K562 (cell line): Measurements from ENCODE around the gene NFIC. TPM values are rescaled to one million over a fixed set of nuclear protein-coding genes. Genes with fewer than 3 reads are reported as not detected.

Experiments used
- BMI1 ChIP-seq: fragments of 150-350 bp; IDR thresholded peaks from 2 replicates; pipeline ENCODE4 v1.6.1; 2014; ENCODE audit warnings: low read length
- BRCA1 ChIP-seq, 2 experiments: fragments of 450-650 bp in 1 of 2; sonication (generic) in 1 of 2; formaldehyde crosslinking in 1 of 2; IDR thresholded peaks; 2 replicates each; pipeline versions ENCODE4 v1.5.0 to v1.6.1; 2017 to 2020; ENCODE audit warnings: mild to moderate bottlenecking in 1 of 2, missing genetic modification reagents in 1 of 2
- CCNT2 ChIP-seq: IDR thresholded peaks from 2 replicates; pipeline ENCODE4 v1.6.1; 2011; ENCODE audit warnings: borderline replicate concordance, low read depth, mild to moderate bottlenecking, moderate library complexity, mixed read lengths, low read length; ENCODE audit not compliant: insufficient read length; ENCODE audit errors: extremely low read depth
- FOXA1 ChIP-seq: fragments of 450-650 bp; IDR thresholded peaks from 2 replicates; pipeline ENCODE4 v1.6.1; 2016; ENCODE audit warnings: mild to moderate bottlenecking, borderline replicate concordance
- FOXM1 ChIP-seq, 2 experiments: fragments of 450-650 bp in 1 of 2; sonication (generic) in 1 of 2; formaldehyde crosslinking in 1 of 2; IDR thresholded peaks; 2 replicates each; pipeline versions ENCODE4 v1.6.1 to v1.9.0; 2017 to 2022; ENCODE audit warnings: low read depth in 2 of 2, mild to moderate bottlenecking in 2 of 2, missing genetic modification reagents in 1 of 2, moderate library complexity in 1 of 2
- FOXP1 ChIP-seq: sonication (generic); formaldehyde crosslinking; IDR thresholded peaks from 2 replicates; pipeline ENCODE4 v1.8.0; 2022; ENCODE audit warnings: mild to moderate bottlenecking, missing genetic modification reagents
- JUN ChIP-seq, 2 experiments: sonication (generic) in 1 of 2; formaldehyde crosslinking in 1 of 2; IDR thresholded peaks; 2 replicates each; pipeline versions ENCODE4 v1.6.1 to v1.8.0; 2012 to 2022; ENCODE audit warnings: borderline replicate concordance in 2 of 2, mild to moderate bottlenecking in 2 of 2, improper control_type of control experiment in 1 of 2, low read depth in 1 of 2, low read length in 1 of 2, missing genetic modification reagents in 1 of 2
- MIER1 ChIP-seq: fragments of 450-650 bp; IDR thresholded peaks from 2 replicates; pipeline ENCODE4 v1.6.1; 2016; ENCODE audit warnings: antibody characterized with exemption, mild to moderate bottlenecking, low read depth
- MXI1 ChIP-seq: IDR thresholded peaks from 2 replicates; pipeline ENCODE4 v1.6.1; 2011; ENCODE audit warnings: low read depth, mild to moderate bottlenecking, improper control_type of control experiment, low read length
- NFYB ChIP-seq: IDR thresholded peaks from 2 replicates; pipeline ENCODE4 v1.6.1; 2011; ENCODE audit warnings: mild to moderate bottlenecking, moderate library complexity; ENCODE audit not compliant: insufficient read length; ENCODE audit errors: extremely low read depth
- NR4A1 ChIP-seq, 2 experiments: fragments of 250-450 bp in 1 of 2; fragments of 450-650 bp in 1 of 2; sonication (Bioruptor Pico) in 1 of 2; IDR thresholded peaks; 2 replicates each; pipeline versions ENCODE4 v1.4.0 to v1.6.1; 2016 to 2020; ENCODE audit warnings: mild to moderate bottlenecking in 2 of 2, missing compliant biosample characterization in 1 of 2, missing genetic modification characterization in 1 of 2, moderate library complexity in 1 of 2
- PHB2 ChIP-seq: fragments of 450-650 bp; IDR thresholded peaks from 2 replicates; pipeline ENCODE4 v1.6.1; 2017; ENCODE audit warnings: low read depth
- RAD51 ChIP-seq: fragments of 450-650 bp; IDR thresholded peaks from 2 replicates; pipeline ENCODE4 v1.7.1; 2016; ENCODE audit warnings: low read depth, mild to moderate bottlenecking, borderline replicate concordance
- SMAD4 ChIP-seq: fragments of 250-450 bp; sonication (Bioruptor Pico); conservative IDR thresholded peaks from 2 replicates; pipeline ENCODE4 v1.8.0; 2021; ENCODE audit warnings: inconsistent platforms, mild to moderate bottlenecking, moderate library complexity
- TBP ChIP-seq: optimal IDR thresholded peaks from 2 replicates; pipeline ENCODE3; 2011; ENCODE audit warnings: low read depth, low read length, improper control_type of control experiment
- TFAM ChIP-seq: fragments of 250-450 bp; sonication (Bioruptor Pico); conservative IDR thresholded peaks from 2 replicates; pipeline ENCODE4 v1.5.0; 2021; ENCODE audit warnings: mild to moderate bottlenecking, moderate library complexity
- XRCC4 ChIP-seq: IDR thresholded peaks from one replicate; pipeline ENCODE4 v1.6.1; 2011; ENCODE audit not compliant: insufficient read depth, insufficient read length; ENCODE audit errors: extremely low read depth
- XRCC5 ChIP-seq: fragments of 200-400 bp; formaldehyde crosslinking; IDR thresholded peaks from 2 replicates; pipeline ENCODE4 v1.6.1; 2017; ENCODE audit warnings: low read depth, mild to moderate bottlenecking, low read length
- ZNF212 ChIP-seq: fragments of 450-650 bp; formaldehyde crosslinking; IDR thresholded peaks from 2 replicates; pipeline ENCODE4 v1.4.0; 2020; ENCODE audit warnings: mild to moderate bottlenecking
- ZNF23 ChIP-seq: fragments of 250-450 bp; sonication (Bioruptor Pico); IDR thresholded peaks from 2 replicates; pipeline ENCODE4 v1.4.0; 2020; ENCODE audit warnings: mild to moderate bottlenecking
- ZNF24 ChIP-seq: fragments of 450-650 bp; IDR thresholded peaks from 2 replicates; pipeline ENCODE4 v1.6.1; 2016
- ZNF274 ChIP-seq: IDR thresholded peaks from 2 replicates; pipeline ENCODE4 v1.6.1; 2011; ENCODE audit warnings: low read depth, mild to moderate bottlenecking, low read length, moderate library complexity, borderline replicate concordance
- ZNF79 ChIP-seq: fragments of 250-450 bp; sonication (Bioruptor Pico); IDR thresholded peaks from 2 replicates; pipeline ENCODE4 v1.4.0; 2020; ENCODE audit warnings: low read depth, mild to moderate bottlenecking, moderate library complexity
- ZSCAN32 ChIP-seq: fragments of 450-650 bp; formaldehyde crosslinking; IDR thresholded peaks from 2 replicates; pipeline ENCODE4 v1.4.0; 2020; ENCODE audit warnings: mild to moderate bottlenecking, moderate library complexity
- polyA plus RNA-seq, 8 experiments: library from polyadenylated mRNA; depleted of rRNA in 4 of 8; stranded (reverse) in 5 of 8; unstranded in 3 of 8; fragments of >200 nt; fragmentation: Nextera tagmentation in 2 of 8; fragmentation: Illumina TruSeq in 1 of 8; extraction: Ambion mirVana in 2 of 8; extraction: Trizol in 1 of 8; gene quantifications; 2 replicates each; pipeline versions ENCODE4 v1.2.1 to v1.2.3, GENCODE V29; 2011 to 2014; ENCODE audit warnings: inconsistent platforms in 1 of 8, missing spikeins in 1 of 8
- total RNA-seq, 7 experiments: library from RNA; depleted of rRNA in 6 of 7; stranded (reverse); fragments of >200 nt in 6 of 7; fragmentation: Illumina TruSeq in 2 of 7; extraction: Trizol in 2 of 7; gene quantifications; 2 replicates each; pipeline versions ENCODE4 v1.2.1 to v1.2.3, GENCODE V29; 2011 to 2021; ENCODE audit warnings: low replicate concordance in 1 of 7
- TF ChIP-seq, protein P1 (sequence below): fragments of 450-650 bp; formaldehyde crosslinking; IDR thresholded peaks from 2 replicates; pipeline ENCODE4 v1.4.0; 2020; ENCODE audit warnings: mild to moderate bottlenecking, moderate library complexity
- TF ChIP-seq, protein P2 (sequence below): conservative IDR thresholded peaks from 2 replicates; pipeline ENCODE4 v1.6.1; 2011; ENCODE audit warnings: low read depth, mild to moderate bottlenecking, low read length; ENCODE audit not compliant: control insufficient read depth

Gene NFIC
- total and polyA plus RNA-seq, 9 of the 15 experiments (the other 6 are each of a cell fraction or from before 2014, with no cell fraction given), result 0.71 to 62.1 (median 6.9) TPM

DNA sequence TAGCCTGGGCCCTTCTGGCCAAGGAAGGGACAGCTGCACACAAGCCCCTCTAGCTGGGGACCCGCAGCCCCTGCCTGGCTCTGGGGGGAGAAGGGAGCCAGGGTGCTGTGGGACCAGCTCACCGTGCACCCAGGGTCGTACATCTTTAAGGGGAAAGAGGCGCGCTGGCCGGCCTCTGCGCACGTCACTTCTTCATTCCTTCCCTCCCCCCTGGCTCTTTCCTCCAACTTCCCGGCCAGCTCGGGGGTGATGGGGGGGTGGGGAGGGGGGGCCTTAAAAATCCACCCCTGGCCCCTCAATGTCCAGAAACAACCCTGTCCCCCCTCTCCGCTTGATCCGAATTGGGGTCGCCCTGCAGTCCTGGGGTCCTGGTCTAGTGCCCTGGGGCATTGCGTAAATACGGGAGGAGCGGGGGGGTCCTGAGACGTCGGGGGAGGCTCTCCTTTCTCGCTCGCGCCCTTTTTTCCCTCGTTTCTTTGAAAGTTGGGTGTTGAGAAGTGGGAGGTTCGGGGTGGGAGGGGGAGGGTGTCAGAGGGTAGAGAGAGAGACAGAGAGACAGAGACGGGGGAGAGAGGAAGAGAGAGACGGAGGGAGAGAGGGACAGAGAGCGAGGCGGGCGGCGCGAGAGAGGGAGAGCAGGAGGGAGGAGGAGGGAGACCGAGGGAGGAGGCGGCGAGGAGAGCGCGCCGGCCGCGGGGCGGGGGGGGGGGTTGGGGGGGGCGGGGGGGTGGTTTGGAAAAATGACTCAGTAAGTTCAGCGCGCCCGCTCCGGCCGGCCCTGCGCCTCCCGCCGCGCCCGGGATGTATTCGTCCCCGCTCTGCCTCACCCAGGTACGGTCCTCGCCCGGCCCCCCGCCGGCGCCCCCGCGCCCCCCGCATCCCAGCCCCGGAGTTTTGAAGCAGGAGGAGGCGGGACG, at the start of gene NFIC (continued):
- 0 out of 2 replicates have a peak, but pooled peaks have one; percentile 27 for TF ChIP-seq PHB2
- no peak for TF ChIP-seq ZSCAN32
- TF ChIP-seq, protein P1, sequence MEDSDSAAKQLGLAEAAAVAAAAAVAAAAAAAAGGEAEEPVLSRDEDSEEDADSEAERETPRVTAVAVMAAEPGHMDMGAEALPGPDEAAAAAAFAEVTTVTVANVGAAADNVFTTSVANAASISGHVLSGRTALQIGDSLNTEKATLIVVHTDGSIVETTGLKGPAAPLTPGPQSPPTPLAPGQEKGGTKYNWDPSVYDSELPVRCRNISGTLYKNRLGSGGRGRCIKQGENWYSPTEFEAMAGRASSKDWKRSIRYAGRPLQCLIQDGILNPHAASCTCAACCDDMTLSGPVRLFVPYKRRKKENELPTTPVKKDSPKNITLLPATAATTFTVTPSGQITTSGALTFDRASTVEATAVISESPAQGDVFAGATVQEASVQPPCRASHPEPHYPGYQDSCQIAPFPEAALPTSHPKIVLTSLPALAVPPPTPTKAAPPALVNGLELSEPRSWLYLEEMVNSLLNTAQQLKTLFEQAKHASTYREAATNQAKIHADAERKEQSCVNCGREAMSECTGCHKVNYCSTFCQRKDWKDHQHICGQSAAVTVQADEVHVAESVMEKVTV, result no peak
- no peak for TF ChIP-seq BRCA1 (IDR thresholded peaks at IDR 0.05)
- no peak for TF ChIP-seq BRCA1 (CRISPR knock-in tag; IDR thresholded peaks at IDR 0.05)
- TF ChIP-seq TFAM (CRISPR knock-in tag), result no peak
- no peak for TF ChIP-seq ZNF23 (CRISPR knock-in tag)
- TF ChIP-seq MIER1, result no peak
- TF ChIP-seq CCNT2, result no peak
- no peak for TF ChIP-seq NR4A1 (CRISPR knock-in tag; IDR thresholded peaks at IDR 0.05)
- TF ChIP-seq NR4A1 (tag; IDR thresholded peaks at IDR 0.05), result no peak
- TF ChIP-seq ZNF24, result 0 out of 2 replicates have a peak, but pooled peaks have one; percentile 35
- no peak for TF ChIP-seq JUN (IDR thresholded peaks at IDR 0.05; ENCODE audit: borderline replicate concordance, low read depth, low read length)
- TF ChIP-seq JUN (CRISPR knock-in tag; IDR thresholded peaks at IDR 0.05; ENCODE audit: borderline replicate concordance), result no peak
- no peak for TF ChIP-seq ZNF274
- TF ChIP-seq ZNF212 (CRISPR knock-in tag), result no peak
- TF ChIP-seq TBP, result peak; percentile 46
- no peak for TF ChIP-seq NFYB
- TF ChIP-seq FOXP1 (CRISPR knock-in tag), result no peak
- TF ChIP-seq, protein P2, sequence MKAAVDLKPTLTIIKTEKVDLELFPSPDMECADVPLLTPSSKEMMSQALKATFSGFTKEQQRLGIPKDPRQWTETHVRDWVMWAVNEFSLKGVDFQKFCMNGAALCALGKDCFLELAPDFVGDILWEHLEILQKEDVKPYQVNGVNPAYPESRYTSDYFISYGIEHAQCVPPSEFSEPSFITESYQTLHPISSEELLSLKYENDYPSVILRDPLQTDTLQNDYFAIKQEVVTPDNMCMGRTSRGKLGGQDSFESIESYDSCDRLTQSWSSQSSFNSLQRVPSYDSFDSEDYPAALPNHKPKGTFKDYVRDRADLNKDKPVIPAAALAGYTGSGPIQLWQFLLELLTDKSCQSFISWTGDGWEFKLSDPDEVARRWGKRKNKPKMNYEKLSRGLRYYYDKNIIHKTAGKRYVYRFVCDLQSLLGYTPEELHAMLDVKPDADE, result no peak
- no peak for TF ChIP-seq FOXM1 (IDR thresholded peaks at IDR 0.05; ENCODE audit: low read depth)
- TF ChIP-seq FOXM1 (CRISPR knock-in tag; IDR thresholded peaks at IDR 0.05; ENCODE audit: low read depth), result no peak
- no peak for TF ChIP-seq ZNF79 (CRISPR knock-in tag)
- TF ChIP-seq SMAD4 (CRISPR knock-in tag), result no peak
- TF ChIP-seq MXI1, result no peak
- no peak for TF ChIP-seq RAD51
- TF ChIP-seq BMI1, result no peak
- TF ChIP-seq XRCC4, result no peak
- no peak for TF ChIP-seq XRCC5
- no peak for TF ChIP-seq FOXA1
